HG03196 (cell line): ENCODE measurements around the gene COL15A1.

Experiments used
- ATAC-seq: cut with Tn5 transposase; IDR thresholded peaks from one replicate; pipeline ENCODE4 v1.9.1; 2021; ENCODE audit not compliant: unreplicated experiment

The COL15A1 gene

GRCh38 chr9:98971168-98971914, 27.6 kb downstream of the COL15A1 start:
- ATAC-seq = no peak

GRCh38 chr9:98971915-98972223, 28.2 kb downstream of the COL15A1 start:
- no peak for ATAC-seq

- ATAC-seq = no peak
Measured at GRCh38 chr9:98972716-98973115, 29.0 kb downstream of the COL15A1 start.

GRCh38 chr9:98973171-98973570, 29.5 kb downstream of the COL15A1 start:
- ATAC-seq = no peak

- no peak for ATAC-seq
Measured at GRCh38 chr9:98973576-98973975, 29.9 kb downstream of the COL15A1 start.

GRCh38 chr9:98974106-98974505, 30.4 kb downstream of the COL15A1 start:
- no peak for ATAC-seq

- no peak for ATAC-seq
Measured at GRCh38 chr9:98974554-98974953, 30.8 kb downstream of the COL15A1 start.

- no peak for ATAC-seq
Measured at GRCh38 chr9:98974994-98975712, 31.4 kb downstream of the COL15A1 start.

- ATAC-seq = no peak
Measured at GRCh38 chr9:98975838-98976237, 32.1 kb downstream of the COL15A1 start.

GRCh38 chr9:98977246-98977714, 33.6 kb downstream of the COL15A1 start:
- no peak for ATAC-seq

- no peak for ATAC-seq
Measured at GRCh38 chr9:98977813-98978212, 34.1 kb downstream of the COL15A1 start.

GRCh38 chr9:98978231-98978681, 34.5 kb downstream of the COL15A1 start:
- ATAC-seq = no peak

- ATAC-seq = no peak
Measured at GRCh38 chr9:98980291-98980690, 36.6 kb downstream of the COL15A1 start.

GRCh38 chr9:98983295-98984268, 39.9 kb downstream of the COL15A1 start:
- ATAC-seq = no peak

- ATAC-seq = no peak
Measured at GRCh38 chr9:98985596-98985995, 41.9 kb downstream of the COL15A1 start.

GRCh38 chr9:98986866-98987651, 43.4 kb downstream of the COL15A1 start:
- no peak for ATAC-seq

- ATAC-seq = no peak
Measured at GRCh38 chr9:98989036-98990000, 45.6 kb downstream of the COL15A1 start.

- ATAC-seq = no peak
Measured at GRCh38 chr9:98990181-98990870, 46.6 kb downstream of the COL15A1 start.
